H1 (cell line): ENCODE results near the gene PGAP3. TPM values are rescaled to one million over a fixed set of nuclear protein-coding genes. Genes with fewer than 3 reads are reported as not detected.

Experiments
- CTCF ChIA-PET: fragments of 300-600 bp; sonication (Branson Sonifier 250); formaldehyde crosslinking; loops from one replicate; lab custom pipeline; 2021; ENCODE audit not compliant: partially characterized antibody; lab: Charles Lee
- POLR2A ChIA-PET: fragments of 300-600 bp; sonication (Branson Sonifier 250); formaldehyde crosslinking; loops from one replicate; lab custom pipeline; 2021; ENCODE audit warnings: inconsistent platforms; ENCODE audit not compliant: partially characterized antibody; lab: Charles Lee
- DNase-seq, 2 experiments: peaks; one replicate each; pipeline versions ENCODE4 v3.0.0 to v3.0.0-alpha.2; 2010 to 2022; ENCODE audit warnings: low spot score in 2 of 2, low read depth in 1 of 2, mixed read lengths in 1 of 2
- FAIRE-seq: peaks from 2 replicates; lab custom pipeline; 2011; peaks lifted over from hg19 to GRCh38; lab: Jason Lieb, UNC
- H2AFZ ChIP-seq: 2 replicates; pipeline ENCODE4 v1.8.1; 2012; ENCODE audit warnings: low read length, inconsistent platforms
- H2AK5ac ChIP-seq: 2 replicates; pipeline ENCODE4 v1.6.1; 2013; ENCODE audit warnings: low read depth, low read length
- H2BK120ac ChIP-seq: replicated peaks from 2 replicates; pipeline ENCODE3; 2013; ENCODE audit warnings: low read depth, low read length, inconsistent platforms
- H2BK12ac ChIP-seq: 2 replicates; pipeline ENCODE4 v1.6.1; 2013; ENCODE audit warnings: low read depth, low read length
- H2BK15ac ChIP-seq: 2 replicates; pipeline ENCODE4 v1.6.1; 2013; ENCODE audit warnings: low read length
- H2BK20ac ChIP-seq: 2 replicates; pipeline ENCODE4 v1.6.1; 2013; ENCODE audit warnings: low read length
- H2BK5ac ChIP-seq: 2 replicates; pipeline ENCODE4 v1.6.1; 2013; ENCODE audit warnings: low read depth, low read length
- H3K14ac ChIP-seq: 2 replicates; pipeline ENCODE4 v1.6.1; 2013; ENCODE audit warnings: inconsistent platforms; ENCODE audit not compliant: insufficient read length
- H3K18ac ChIP-seq: 2 replicates; pipeline ENCODE4 v1.6.1; 2013; ENCODE audit warnings: low read length; ENCODE audit errors: extremely low read depth
- H3K23ac ChIP-seq: 2 replicates; pipeline ENCODE4 v1.6.1; 2013; ENCODE audit warnings: inconsistent platforms; ENCODE audit not compliant: insufficient read length
- H3K23me2 ChIP-seq: 2 replicates; pipeline ENCODE4 v1.6.1; 2013; ENCODE audit warnings: low read depth, low read length
- H3K27ac ChIP-seq: 2 replicates; pipeline ENCODE4 v1.6.1; 2011; ENCODE audit warnings: low read depth, low read length, inconsistent platforms
- H3K27me3 ChIP-seq, 4 experiments: replicated peaks in 1 of 4; 1 replicate in 1 of 4; 2 replicates in 3 of 4; pipeline versions ENCODE4 v1.6.1 to v1.8.1; 2011 to 2013; ENCODE audit warnings: low read length in 3 of 4, mild to moderate bottlenecking in 3 of 4, inconsistent platforms in 2 of 4, mixed read lengths in 2 of 4, moderate library complexity in 1 of 4; ENCODE audit not compliant: control insufficient read depth in 3 of 4, insufficient read depth in 3 of 4; ENCODE audit errors: extremely low read depth in 1 of 4
- H3K36me3 ChIP-seq, 4 experiments: 2 replicates each; pipeline versions ENCODE4 v1.6.1 to v1.8.1; 2011 to 2013; ENCODE audit warnings: mild to moderate bottlenecking in 4 of 4, low read length in 3 of 4, moderate library complexity in 2 of 4, control low read depth in 1 of 4, inconsistent platforms in 1 of 4; ENCODE audit not compliant: insufficient read depth in 4 of 4, control insufficient read depth in 2 of 4
- H3K4ac ChIP-seq: replicated peaks from 2 replicates; pipeline ENCODE3; 2013; ENCODE audit warnings: low read length, low read depth, mixed read lengths, inconsistent platforms; ENCODE audit not compliant: insufficient read length
- H3K4me1 ChIP-seq, 4 experiments: replicated peaks in 1 of 4; 1 replicate in 1 of 4; 2 replicates in 3 of 4; pipeline versions ENCODE4 v1.6.1 to v1.8.1; 2011 to 2013; ENCODE audit warnings: low read length in 3 of 4, inconsistent platforms in 2 of 4, mixed read lengths in 1 of 4; ENCODE audit not compliant: insufficient read depth in 4 of 4, control insufficient read depth in 3 of 4
- H3K4me2 ChIP-seq, 2 experiments: 2 replicates each; pipeline versions ENCODE4 v1.6.1 to v1.8.1; 2011 to 2013; ENCODE audit warnings: low read depth in 2 of 2, low read length in 2 of 2, control low read depth in 1 of 2, inconsistent platforms in 1 of 2, mild to moderate bottlenecking in 1 of 2; ENCODE audit not compliant: insufficient read depth in 1 of 2
- H3K4me3 ChIP-seq, 4 experiments: fragments of 200-600, 300-600 bp in 1 of 4; sonication (generic), shearing (Covaris generic), sonication (Bioruptor Twin) in 1 of 4; 2 replicates each; pipeline versions ENCODE4 v1.5.1 to v1.8.1; 2011 to 2016; ENCODE audit warnings: low read length in 4 of 4, low read depth in 3 of 4, control low read depth in 2 of 4, inconsistent platforms in 2 of 4, mild to moderate bottlenecking in 2 of 4, mixed read lengths in 1 of 4, moderate library complexity in 1 of 4; ENCODE audit not compliant: insufficient read depth in 2 of 4; ENCODE audit errors: extremely low read depth in 1 of 4
- H3K56ac ChIP-seq: replicated peaks from 2 replicates; pipeline ENCODE3; 2013; ENCODE audit warnings: low read depth, mild to moderate bottlenecking, mixed read lengths, low read length, inconsistent platforms; ENCODE audit not compliant: insufficient read length
- H3K79me1 ChIP-seq: 2 replicates; pipeline ENCODE4 v1.6.1; 2013; ENCODE audit warnings: low read depth, low read length, control low read depth
- H3K79me2 ChIP-seq, 2 experiments: 2 replicates each; pipeline versions ENCODE4 v1.6.1 to v1.8.1; 2012 to 2013; ENCODE audit warnings: low read length in 2 of 2, mild to moderate bottlenecking in 2 of 2, inconsistent platforms in 1 of 2; ENCODE audit not compliant: insufficient read depth in 2 of 2, control insufficient read depth in 1 of 2
- H3K9ac ChIP-seq, 4 experiments: replicated peaks in 1 of 4; 1 replicate in 1 of 4; 2 replicates in 3 of 4; pipeline versions ENCODE4 v1.6.1 to v1.8.1; 2011 to 2013; ENCODE audit warnings: low read depth in 3 of 4, low read length in 3 of 4, control low read depth in 2 of 4, mild to moderate bottlenecking in 2 of 4, moderate library complexity in 2 of 4, inconsistent platforms in 1 of 4; ENCODE audit errors: extremely low read depth in 1 of 4
- H3K9me3 ChIP-seq, 2 experiments: 2 replicates each; pipeline versions ENCODE4 v1.6.1 to v1.8.1; 2012 to 2013; ENCODE audit warnings: mild to moderate bottlenecking in 2 of 2, moderate library complexity in 2 of 2, control low read depth in 1 of 2, inconsistent platforms in 1 of 2, low read depth in 1 of 2, low read length in 1 of 2, mixed read lengths in 1 of 2; ENCODE audit not compliant: insufficient read depth in 2 of 2
- H4K20me1 ChIP-seq, 2 experiments: replicated peaks in 1 of 2; 2 replicates each; pipeline versions ENCODE3 to v1.8.1; 2011 to 2013; ENCODE audit warnings: inconsistent platforms in 2 of 2, low read length in 2 of 2, mild to moderate bottlenecking in 1 of 2; ENCODE audit not compliant: insufficient read depth in 2 of 2, control insufficient read depth in 1 of 2
- H4K5ac ChIP-seq: 2 replicates; pipeline ENCODE4 v1.6.1; 2013; ENCODE audit warnings: low read length, low read depth, mixed read lengths, inconsistent platforms; ENCODE audit not compliant: insufficient read length
- H4K8ac ChIP-seq: 2 replicates; pipeline ENCODE4 v1.8.0; 2013; ENCODE audit warnings: mild to moderate bottlenecking, moderate library complexity, low read length, inconsistent platforms; ENCODE audit not compliant: insufficient read depth; ENCODE audit errors: extremely low read depth
- H4K91ac ChIP-seq: replicated peaks from 2 replicates; pipeline ENCODE3; 2013; ENCODE audit warnings: low read length, mixed read lengths, inconsistent platforms; ENCODE audit not compliant: insufficient read length
- HDAC6 ChIP-seq: IDR thresholded peaks from one replicate; pipeline ENCODE4 v1.7.1; 2012; ENCODE audit warnings: low read depth, mild to moderate bottlenecking, inconsistent platforms, low read length, moderate library complexity
- JUN ChIP-seq: IDR thresholded peaks from 2 replicates; pipeline ENCODE4 v1.6.1; 2011; ENCODE audit warnings: low read depth, mild to moderate bottlenecking, improper control_type of control experiment, low read length
- MAX ChIP-seq: IDR thresholded peaks from 2 replicates; pipeline ENCODE4 v1.6.1; 2012; ENCODE audit warnings: inconsistent platforms
- RAD21 ChIP-seq, 2 experiments: IDR thresholded peaks in 1 of 2; conservative IDR thresholded peaks in 1 of 2; 2 replicates each; pipeline ENCODE4 v1.6.1; 2011; ENCODE audit warnings: low read depth in 2 of 2, low read length in 2 of 2, improper control_type of control experiment in 1 of 2, inconsistent platforms in 1 of 2, mild to moderate bottlenecking in 1 of 2, moderate library complexity in 1 of 2
- WGBS, 2 experiments: shearing (Covaris generic) in 1 of 2; methylation state at CpG; one replicate each; pipeline versions ENCODE4 v1.1.6 to v1.1.7; 2013 to 2015; ENCODE audit warnings: low lambda C conversion rate in 2 of 2, mixed read lengths in 2 of 2, inconsistent platforms in 1 of 2, low coverage in 1 of 2, missing lambda C conversion rate in 1 of 2; ENCODE audit not compliant: insufficient replicate concordance in 2 of 2, insufficient coverage in 1 of 2, insufficient read length in 1 of 2; ENCODE audit errors: extremely low coverage in 1 of 2, missing lambda C conversion rate in 1 of 2; 5-methylcytosine and 5-hydroxymethylcytosine counted together
- polyA plus RNA-seq, 7 experiments: library from polyadenylated mRNA; depleted of rRNA in 3 of 7; stranded (reverse) in 5 of 7; unstranded in 2 of 7; fragments of >200 nt in 5 of 7; fragments of 200-250 nt in 2 of 7; gene quantifications; 1 replicate in 5 of 7; 2 replicates in 1 of 7; 4 replicates in 1 of 7; pipeline versions ENCODE4 v1.2.1 to v1.2.3, GENCODE V29; 2011 to 2013; ENCODE audit warnings: missing spikeins in 2 of 7, mixed read lengths in 2 of 7
- total RNA-seq: library from RNA; stranded (reverse); fragmentation: NEBNext Ultra II Directional; extraction: Animal tissue kit (Norgen Biotek cat#: 25700); gene quantifications from 2 replicates; pipeline ENCODE4 v1.2.1, GENCODE V29; 2021

The PGAP3 gene
- total and polyA plus RNA-seq, 2 of the 8 experiments (the other 6 are each of a cell fraction or from before 2014, with no cell fraction given) = 21.0 to 30.7 TPM

- DNase-seq (no peak), FAIRE-seq (no peak)
- H4K8ac ChIP-seq = no peak overlapping the region; the same call in 1 of the 2 replicates
- H3K9ac ChIP-seq = no peak overlapping the region
- no peak overlapping the region for H3K27ac ChIP-seq
- no peak overlapping the region for H2BK120ac ChIP-seq
- no peak for TF ChIP-seq JUN
- TF ChIP-seq HDAC6 = no peak
- TF ChIP-seq RAD21 (IDR thresholded peaks at IDR 0.05 in 1 of 2, conservative IDR thresholded peaks at IDR 0.05 in 1 of 2; ENCODE audit: low read depth in 2 of 2, low read length in 2 of 2) = no peak
- no peak for TF ChIP-seq MAX
- H4K20me1 ChIP-seq = peaks cover 10 to 13% of the 10 kb centered on the region in 2 experiments
- no peak overlapping the region for H4K91ac ChIP-seq
- no peak overlapping the region for H3K4me2 ChIP-seq
- 92% methylated on average over 7 of the region's 7 CpGs; no CpG with 5 or more reads in 1 of the 2 experiments for WGBS, 2 experiments
- no peaks in the 10 kb centered on the region for H3K23me2 ChIP-seq
- ChIA-PET POLR2A (interaction anchor here (0.8 to 3.8 kb wide), 10 partner anchors 9 to 48 kb away, joined by 3 to 34 read pairs (median 4); partner anchors contain the start of genes ERBB2, MIEN1 and PGAP3), CTCF (interaction anchor here (0.6 to 3.3 kb wide), 14 partner anchors 9 to 142 kb away, joined by 3 to 28 read pairs (median 4); partner anchors contain the start of genes MIEN1 and PNMT)
- no peak overlapping the region for H3K18ac ChIP-seq
- no peak overlapping the region for H2AFZ ChIP-seq
- H2AK5ac ChIP-seq = no peak overlapping the region
- no peak overlapping the region for H2BK20ac ChIP-seq
- H2BK5ac ChIP-seq = no peak overlapping the region
- peaks cover 38 to 80% (median 63%) of the 10 kb centered on the region in 4 experiments for H3K36me3 ChIP-seq
- no peaks in the 10 kb centered on the region for H3K27me3 ChIP-seq
- no peak overlapping the region for H3K23ac ChIP-seq
- H3K14ac ChIP-seq = no peak overlapping the region
- no peak overlapping the region for H3K56ac ChIP-seq
- H3K4me1 ChIP-seq = peaks cover 0 to 7% (median 4%) of the 10 kb centered on the region in 4 experiments; a peak in 6 of 7 replicates
- no peak overlapping the region for H2BK15ac ChIP-seq
- H2BK12ac ChIP-seq = no peak overlapping the region
- no peak overlapping the region for H3K4me3 ChIP-seq
- H3K4ac ChIP-seq = no peak overlapping the region
- H3K9me3 ChIP-seq = no peaks in the 10 kb centered on the region
- H3K79me2 ChIP-seq = no peaks in the 10 kb centered on the region; a peak in 1 of 4 replicates
- H4K5ac ChIP-seq = no peak overlapping the region
- peaks cover 2% of the 10 kb centered on the region for H3K79me1 ChIP-seq
Measured at GRCh38 chr17:39719563-39720355, 31.9 kb upstream of the PGAP3 start.
